H1 (cell line): Measurements from ENCODE around the gene INA. TPM values are rescaled to one million over a fixed set of nuclear protein-coding genes. Genes with fewer than 3 reads are reported as not detected.

Experiments used
- ATF3 ChIP-seq: IDR thresholded peaks from 2 replicates; pipeline ENCODE4 v1.6.1; 2011; ENCODE audit warnings: low read depth, mild to moderate bottlenecking, low read length; ENCODE audit not compliant: insufficient read depth
- BACH1 ChIP-seq: IDR thresholded peaks from 2 replicates; pipeline ENCODE4 v1.6.1; 2012; ENCODE audit warnings: low read length, improper control_type of control experiment
- CBX5 ChIP-seq: fragments of 300-800, 300-1000 bp; sonication (generic); IDR thresholded peaks from 2 replicates; pipeline ENCODE4 v1.7.1; 2016; ENCODE audit warnings: antibody characterized with exemption, low read length, low read depth
- CBX8 ChIP-seq: fragments of 300-800, 300-1000 bp; sonication (generic); IDR thresholded peaks from 2 replicates; pipeline ENCODE4 v1.7.1; 2016; ENCODE audit warnings: low read depth, low read length, borderline replicate concordance
- CHD7 ChIP-seq: fragments of 300-600 bp; sonication (generic); IDR thresholded peaks from 2 replicates; pipeline ENCODE4 v1.7.1; 2012; ENCODE audit warnings: low read length, moderate library complexity, mild to moderate bottlenecking, inconsistent platforms; ENCODE audit not compliant: insufficient replicate concordance
- CTBP2 ChIP-seq: IDR thresholded peaks from 2 replicates; pipeline ENCODE4 v1.7.0; 2011; ENCODE audit warnings: borderline replicate concordance, mild to moderate bottlenecking, moderate library complexity, mixed read lengths, low read length; ENCODE audit not compliant: insufficient read depth, insufficient read length
- KDM1A ChIP-seq: fragments of 200-600, 300-600 bp; sonication (generic); IDR thresholded peaks from 2 replicates; pipeline ENCODE4 v1.7.1; 2016; ENCODE audit warnings: mild to moderate bottlenecking, low read length, borderline replicate concordance
- MAX ChIP-seq: IDR thresholded peaks from 2 replicates; pipeline ENCODE4 v1.6.1; 2012; ENCODE audit warnings: inconsistent platforms
- SIN3A ChIP-seq, 2 experiments: IDR thresholded peaks in 1 of 2; conservative IDR thresholded peaks in 1 of 2; 2 replicates each; pipeline ENCODE4 v1.6.1; 2011 to 2012; ENCODE audit warnings: low read length in 2 of 2, improper control_type of control experiment in 1 of 2, low read depth in 1 of 2, mild to moderate bottlenecking in 1 of 2
- TBP ChIP-seq: IDR thresholded peaks from 2 replicates; pipeline ENCODE4 v1.6.1; 2011; ENCODE audit warnings: low read depth, low read length, improper control_type of control experiment
- YY1 ChIP-seq: IDR thresholded peaks from 2 replicates; pipeline ENCODE4 v1.6.1; 2011; ENCODE audit warnings: low read depth, mild to moderate bottlenecking, low read length
- polyA plus RNA-seq, 7 experiments: library from polyadenylated mRNA; depleted of rRNA in 3 of 7; stranded (reverse) in 5 of 7; unstranded in 2 of 7; fragments of >200 nt in 5 of 7; fragments of 200-250 nt in 2 of 7; gene quantifications; 1 replicate in 5 of 7; 2 replicates in 1 of 7; 4 replicates in 1 of 7; pipeline versions ENCODE4 v1.2.1 to v1.2.3, GENCODE V29; 2011 to 2013; ENCODE audit warnings: missing spikeins in 2 of 7, mixed read lengths in 2 of 7
- total RNA-seq: library from RNA; stranded (reverse); fragmentation: NEBNext Ultra II Directional; extraction: Animal tissue kit (Norgen Biotek cat#: 25700); gene quantifications from 2 replicates; pipeline ENCODE4 v1.2.1, GENCODE V29; 2021

The INA gene
- total and polyA plus RNA-seq, 2 of the 8 experiments (the other 6 are each of a cell fraction or from before 2014, with no cell fraction given) = 17.1 to 18.1 TPM

GRCh38 chr10:103278862-103279298 lies 1.9 kb downstream of the INA start (continued):
- TF ChIP-seq ATF3 = no peak
- no peak for TF ChIP-seq CBX8
- TF ChIP-seq BACH1 = no peak
- peak; percentile 85 for TF ChIP-seq MAX
- no peak for TF ChIP-seq CBX5
- TF ChIP-seq CTBP2 = no peak
- TF ChIP-seq YY1 = no peak
- TF ChIP-seq CHD7 = no peak
- no peak for TF ChIP-seq KDM1A
- TF ChIP-seq SIN3A (conservative IDR thresholded peaks at IDR 0.05 in 1 of 2, IDR thresholded peaks at IDR 0.05 in 1 of 2; ENCODE audit: low read depth in 1 of 2, low read length in 2 of 2) = peak; percentile 97 to 98
- no peak for TF ChIP-seq TBP
